T-helper 9 cell (primary cell): ENCODE data around the gene HP1BP3.

Source experiments
- DNase-seq: peaks from one replicate; pipeline ENCODE4 v3.0.0-alpha.2; 2020

HP1BP3 gene

GRCh38 chr1:20767271-20767670, 19.8 kb downstream of the HP1BP3 start:
- DNase-seq = no peak

- DNase-seq = no peak
Observed at GRCh38 chr1:20763417-20763816, 23.7 kb downstream of the HP1BP3 start.

- DNase-seq = no peak
Observed at GRCh38 chr1:20760322-20760721, 26.8 kb downstream of the HP1BP3 start.

GRCh38 chr1:20753589-20753988, 33.5 kb downstream of the HP1BP3 start:
- DNase-seq = no peak

- DNase-seq = no peak
Observed at GRCh38 chr1:20751462-20751990, 35.6 kb downstream of the HP1BP3 start.

GRCh38 chr1:20742671-20743070, 44.4 kb downstream of the HP1BP3 start:
- DNase-seq = no peak

GRCh38 chr1:20740781-20741180, 46.3 kb downstream of the HP1BP3 start:
- no peak for DNase-seq

- no peak for DNase-seq
Observed at GRCh38 chr1:20739225-20739624, 47.9 kb downstream of the HP1BP3 start.

GRCh38 chr1:20735581-20736111, 51.5 kb downstream of the HP1BP3 start:
- DNase-seq = no peak

- DNase-seq = no peak
Observed at GRCh38 chr1:20733360-20733975, 53.6 kb downstream of the HP1BP3 start.

GRCh38 chr1:20732588-20733359, 54.3 kb downstream of the HP1BP3 start, which contains the start of gene SH2D5:
Gene SH2D5, minus strand, starts transcription at chr1:20732703. Its CDS starts 4,659 bp downstream, at chr1:20728044.
- DNase-seq = peak; percentile 51

GRCh38 chr1:20732071-20732587, 55.0 kb downstream of the HP1BP3 start:
- peak; percentile 38 for DNase-seq

- DNase-seq = no peak
Observed at GRCh38 chr1:20731057-20731991, 55.8 kb downstream of the HP1BP3 start.

GRCh38 chr1:20730690-20731056, 56.4 kb downstream of the HP1BP3 start:
- no peak for DNase-seq

GRCh38 chr1:20729990-20730689, 57.0 kb downstream of the HP1BP3 start:
- no peak for DNase-seq

GRCh38 chr1:20729155-20729931, 57.8 kb downstream of the HP1BP3 start:
- no peak for DNase-seq

GRCh38 chr1:20728371-20729154, 58.5 kb downstream of the HP1BP3 start:
- DNase-seq = no peak

GRCh38 chr1:20727746-20728316, 59.3 kb downstream of the HP1BP3 start:
- DNase-seq = no peak

GRCh38 chr1:20726932-20727745, 60.0 kb downstream of the HP1BP3 start:
- DNase-seq = no peak
